Body of pancreas (tissue), 4 donors: Measurements from ENCODE around the gene GLCCI1.

Experiments
- POLR2A ChIP-seq, 3 donors: fragments of 450-650 bp; IDR thresholded peaks; one replicate each; pipeline ENCODE4 v1.6.1; 2016; ENCODE audit warnings: antibody characterized with exemption in 3 of 3, mild to moderate bottlenecking in 2 of 3
- TF ChIP-seq, protein P1 (sequence below), 7 experiments: fragments of 450-650 bp in 4 of 7; fragments of 200-600 bp in 3 of 7; sonication (generic) in 3 of 7; IDR thresholded peaks; one replicate each; pipeline ENCODE4 v1.5.1; 2016 to 2019; ENCODE audit warnings: antibody characterized with exemption in 7 of 7

GRCh38 chr7:7989616-7990440 lies 21.2 kb downstream of the GLCCI1 start:
- TF ChIP-seq, protein P1, sequence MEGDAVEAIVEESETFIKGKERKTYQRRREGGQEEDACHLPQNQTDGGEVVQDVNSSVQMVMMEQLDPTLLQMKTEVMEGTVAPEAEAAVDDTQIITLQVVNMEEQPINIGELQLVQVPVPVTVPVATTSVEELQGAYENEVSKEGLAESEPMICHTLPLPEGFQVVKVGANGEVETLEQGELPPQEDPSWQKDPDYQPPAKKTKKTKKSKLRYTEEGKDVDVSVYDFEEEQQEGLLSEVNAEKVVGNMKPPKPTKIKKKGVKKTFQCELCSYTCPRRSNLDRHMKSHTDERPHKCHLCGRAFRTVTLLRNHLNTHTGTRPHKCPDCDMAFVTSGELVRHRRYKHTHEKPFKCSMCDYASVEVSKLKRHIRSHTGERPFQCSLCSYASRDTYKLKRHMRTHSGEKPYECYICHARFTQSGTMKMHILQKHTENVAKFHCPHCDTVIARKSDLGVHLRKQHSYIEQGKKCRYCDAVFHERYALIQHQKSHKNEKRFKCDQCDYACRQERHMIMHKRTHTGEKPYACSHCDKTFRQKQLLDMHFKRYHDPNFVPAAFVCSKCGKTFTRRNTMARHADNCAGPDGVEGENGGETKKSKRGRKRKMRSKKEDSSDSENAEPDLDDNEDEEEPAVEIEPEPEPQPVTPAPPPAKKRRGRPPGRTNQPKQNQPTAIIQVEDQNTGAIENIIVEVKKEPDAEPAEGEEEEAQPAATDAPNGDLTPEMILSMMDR (IDR thresholded peaks at IDR 0.05): no peak
- no peak for TF ChIP-seq POLR2A (IDR thresholded peaks at IDR 0.05)
